BLaER1 treated with 17β-estradiol and CSF1 and Interleukin-3, amounts not matched to agents 10 nM and 100 nM (cell line): Measurements from ENCODE around the gene PLIN4.

Source experiments
- H3K27ac ChIP-seq, 11 experiments: shearing (Covaris generic); formaldehyde crosslinking; 2 replicates each; pipeline ENCODE4 v1.8.1; 2022
- H3K27me3 ChIP-seq, 11 experiments: shearing (Covaris generic); formaldehyde crosslinking; 2 replicates each; pipeline ENCODE4 v1.8.1; 2022
- H3K36me3 ChIP-seq, 11 experiments: shearing (Covaris generic); formaldehyde crosslinking; 2 replicates each; pipeline ENCODE4 v1.8.1; 2022
- H3K4me1 ChIP-seq, 10 experiments: shearing (Covaris generic); formaldehyde crosslinking; 2 replicates each; pipeline ENCODE4 v1.8.1; 2022
- H3K4me2 ChIP-seq, 11 experiments: shearing (Covaris generic); formaldehyde crosslinking; 2 replicates each; pipeline ENCODE4 v1.8.1; 2022
- H3K4me3 ChIP-seq, 10 experiments: shearing (Covaris generic); formaldehyde crosslinking; 2 replicates each; pipeline ENCODE4 v1.8.1; 2022
- H3K9ac ChIP-seq, 11 experiments: shearing (Covaris generic); formaldehyde crosslinking; 2 replicates each; pipeline ENCODE4 v1.8.1; 2022
- H3K9me3 ChIP-seq, 11 experiments: shearing (Covaris generic); formaldehyde crosslinking; replicated peaks in 1 of 11; 2 replicates each; pipeline ENCODE4 v1.8.1; 2022
- H4K20me1 ChIP-seq, 11 experiments: shearing (Covaris generic); formaldehyde crosslinking; 2 replicates each; pipeline ENCODE4 v1.8.1; 2022
- Cebpa-rat ChIP-seq, 11 experiments: shearing (Covaris generic); IDR thresholded peaks; 2 replicates each; pipeline ENCODE4 v1.8.1; 2022

PLIN4 gene

GRCh38 chr19:4541114-4541805 is 23.0 kb upstream of the PLIN4 start:
- Histone ChIP-seq H3K4me3 (peak overlapping the region in 4 of 10 experiments; percentile 39 to 60 (median 48); a peak in 2 of 20 replicates), H3K27ac (peak overlapping the region in 10 of 11 experiments; percentile 0 to 84 (median 78); a peak in 13 of 22 replicates), H3K9ac (peak overlapping the region in 3 of 11 experiments; percentile 12 to 29 (median 28); a peak in 6 of 22 replicates), H3K36me3 (peaks cover 0 to 7% (median 0%) of the 10 kb centered on the region in 11 experiments; a peak in 2 of 22 replicates), H4K20me1 (no peaks in the 10 kb centered on the region), H3K4me1 (peaks cover 22 to 85% (median 61%) of the 10 kb centered on the region in 10 experiments), H3K27me3 (no peaks in the 10 kb centered on the region), H3K4me2 (peak overlapping the region in 9 of 11 experiments; percentile 3 to 95 (median 76); a peak in 14 of 22 replicates), H3K9me3 (peaks cover 9 to 15% (median 11%) of the 10 kb centered on the region in 11 experiments; a peak in 21 of 22 replicates)
- TF ChIP-seq Cebpa-rat (IDR thresholded peaks at IDR 0.05) = no peak

GRCh38 chr19:4539693-4540581 is 21.7 kb upstream of the PLIN4 start, which contains the start of gene LRG1:
TSS of gene LRG1 (minus strand) at chr19:4540036. CDS start at chr19:4540013, 23 bp downstream.
- Histone ChIP-seq H3K4me1 (peaks cover 22 to 94% (median 66%) of the 10 kb centered on the region in 10 experiments), H3K9ac (peak within 1 kb of the TSS in 8 of 11 experiments; percentile 9 to 68 (median 55); a peak in 13 of 22 replicates), H3K36me3 (peaks cover 0 to 7% (median 0%) of the 10 kb centered on the region in 11 experiments; a peak in 2 of 22 replicates), H3K9me3 (peaks cover 9 to 15% (median 11%) of the 10 kb centered on the region in 11 experiments; a peak in 21 of 22 replicates), H4K20me1 (no peaks in the 10 kb centered on the region), H3K4me3 (peak within 1 kb of the TSS in 6 of 10 experiments; percentile 27 to 60 (median 46); a peak in 11 of 20 replicates), H3K27ac (peak within 1 kb of the TSS; percentile 29 to 84 (median 77); a peak in 20 of 22 replicates), H3K4me2 (peak within 1 kb of the TSS; percentile 60 to 95 (median 78)), H3K27me3 (peaks cover 0 to 9% (median 0%) of the 10 kb centered on the region in 11 experiments; a peak in 6 of 22 replicates)
- TF ChIP-seq Cebpa-rat (IDR thresholded peaks at IDR 0.05) = no peak

GRCh38 chr19:4539169-4539692 is 20.9 kb upstream of the PLIN4 start:
- Histone ChIP-seq H3K4me1 (peaks cover 22 to 91% (median 68%) of the 10 kb centered on the region in 10 experiments), H3K9ac (peak overlapping the region in 8 of 11 experiments; percentile 9 to 68 (median 55); a peak in 11 of 22 replicates), H3K36me3 (peaks cover 0 to 7% (median 0%) of the 10 kb centered on the region in 11 experiments; a peak in 2 of 22 replicates), H3K9me3 (peaks cover 9 to 15% (median 11%) of the 10 kb centered on the region in 11 experiments; a peak in 21 of 22 replicates), H4K20me1 (no peaks in the 10 kb centered on the region), H3K4me3 (peak overlapping the region in 5 of 10 experiments; percentile 39 to 60 (median 46); a peak in 9 of 20 replicates), H3K27ac (peak overlapping the region; percentile 29 to 84 (median 77); a peak in 20 of 22 replicates), H3K4me2 (peak overlapping the region; percentile 60 to 95 (median 78); a peak in 21 of 22 replicates), H3K27me3 (peaks cover 0 to 14% (median 0%) of the 10 kb centered on the region in 11 experiments; a peak in 6 of 22 replicates)
- no peak for TF ChIP-seq Cebpa-rat (IDR thresholded peaks at IDR 0.05)

GRCh38 chr19:4538601-4538954 is 20.3 kb upstream of the PLIN4 start:
- TF ChIP-seq Cebpa-rat (IDR thresholded peaks at IDR 0.05) = no peak; a peak in 1 of 22 replicates
- H3K9ac ChIP-seq = peak overlapping the region in 2 of 11 experiments; percentile 20 to 67; a peak in 3 of 22 replicates
- peak overlapping the region in 2 of 10 experiments; percentile 45 to 60; a peak in 3 of 20 replicates for H3K4me3 ChIP-seq
- peak overlapping the region in 8 of 11 experiments; percentile 32 to 95 (median 80); a peak in 12 of 22 replicates for H3K4me2 ChIP-seq
- H3K9me3 ChIP-seq = peaks cover 9 to 15% (median 11%) of the 10 kb centered on the region in 11 experiments; a peak in 21 of 22 replicates
- H3K4me1 ChIP-seq = peaks cover 22 to 84% (median 66%) of the 10 kb centered on the region in 10 experiments
- peak overlapping the region in 6 of 11 experiments; percentile 77 to 84 (median 80); a peak in 9 of 22 replicates for H3K27ac ChIP-seq
- H3K36me3 ChIP-seq = peaks cover 0 to 7% (median 0%) of the 10 kb centered on the region in 11 experiments; a peak in 2 of 22 replicates
- H3K27me3 ChIP-seq = peaks cover 0 to 14% (median 0%) of the 10 kb centered on the region in 11 experiments; a peak in 6 of 22 replicates
- H4K20me1 ChIP-seq = no peaks in the 10 kb centered on the region

DNA sequence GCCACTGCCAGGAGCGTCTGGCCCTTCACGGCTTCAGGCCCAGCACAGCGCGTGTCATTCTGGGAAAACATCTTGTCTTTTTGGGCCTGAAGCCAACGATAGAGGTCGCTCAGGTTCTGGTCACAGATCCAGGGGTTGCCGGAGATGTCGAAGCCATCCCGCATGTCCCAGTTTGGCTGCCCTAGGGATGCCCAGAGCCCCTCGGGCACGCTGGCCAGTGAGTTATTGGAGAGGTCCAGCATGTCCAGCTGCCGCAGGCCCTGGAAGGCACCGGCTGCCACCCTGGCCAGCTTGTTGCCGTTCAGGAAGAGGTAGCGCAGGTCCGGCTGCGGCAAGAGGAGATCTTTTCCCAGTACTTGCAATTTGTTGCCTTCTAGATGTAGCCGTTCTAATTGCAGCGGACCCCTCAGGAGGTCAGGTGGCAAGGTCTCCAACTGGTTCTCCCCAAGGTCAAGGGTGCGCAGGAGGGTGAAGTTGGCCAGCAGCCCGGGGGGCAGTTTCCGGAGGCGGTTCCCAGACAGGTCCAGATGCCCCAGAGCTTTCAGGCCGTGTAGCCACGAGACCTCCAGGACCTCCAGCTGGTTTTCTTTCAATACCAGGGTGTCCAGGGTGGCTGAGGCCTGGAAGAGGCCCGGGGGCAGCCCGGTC is 19.8 kb upstream of the PLIN4 start:
- TF ChIP-seq Cebpa-rat (IDR thresholded peaks at IDR 0.05) = no peak
- Histone ChIP-seq H3K27ac (peak overlapping the region in 4 of 11 experiments; percentile 80 to 84 (median 80); a peak in 6 of 22 replicates), H4K20me1 (no peaks in the 10 kb centered on the region), H3K36me3 (peaks cover 0 to 7% (median 0%) of the 10 kb centered on the region in 11 experiments; a peak in 2 of 22 replicates), H3K4me1 (peaks cover 22 to 81% (median 65%) of the 10 kb centered on the region in 10 experiments), H3K9ac (peak overlapping the region in 4 of 11 experiments; percentile 4 to 67 (median 8); a peak in 3 of 22 replicates), H3K27me3 (peaks cover 0 to 14% (median 0%) of the 10 kb centered on the region in 11 experiments; a peak in 6 of 22 replicates), H3K9me3 (peaks cover 9 to 15% (median 11%) of the 10 kb centered on the region in 11 experiments; a peak in 21 of 22 replicates), H3K4me2 (peak overlapping the region in 8 of 11 experiments; percentile 18 to 95 (median 77); a peak in 12 of 22 replicates), H3K4me3 (peak overlapping the region in 2 of 10 experiments; percentile 45 to 60; a peak in 4 of 20 replicates)

DNA sequence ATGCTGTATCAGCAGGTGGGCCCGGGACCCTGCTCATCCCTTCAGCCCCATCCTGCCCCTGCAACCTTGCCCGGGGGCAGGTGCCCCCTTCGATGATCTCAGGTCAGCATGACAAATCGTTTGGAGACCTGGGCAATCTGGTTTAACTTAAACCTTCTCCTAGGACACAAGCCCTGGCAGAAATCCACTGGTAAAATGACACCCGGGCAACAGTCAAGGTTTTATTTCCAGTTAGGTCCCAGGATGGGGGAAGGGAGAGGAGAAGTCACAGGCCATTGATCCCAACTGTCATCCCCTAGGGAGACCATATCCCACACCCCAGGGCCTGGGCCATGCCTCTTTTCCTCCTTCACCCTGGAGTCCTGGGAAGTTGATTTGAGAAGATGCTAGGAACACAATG is 18.5 kb upstream of the PLIN4 start:
- Histone ChIP-seq H3K4me1 (peaks cover 22 to 71% (median 55%) of the 10 kb centered on the region in 10 experiments), H3K27ac (peak overlapping the region in 4 of 11 experiments; percentile 9 to 84 (median 30); a peak in 5 of 22 replicates), H3K9me3 (peaks cover 9 to 15% (median 11%) of the 10 kb centered on the region in 11 experiments; a peak in 21 of 22 replicates), H3K27me3 (peaks cover 0 to 14% (median 0%) of the 10 kb centered on the region in 11 experiments; a peak in 6 of 22 replicates), H4K20me1 (no peaks in the 10 kb centered on the region), H3K36me3 (peaks cover 0 to 7% (median 0%) of the 10 kb centered on the region in 11 experiments; a peak in 2 of 22 replicates), H3K9ac (peak overlapping the region in 6 of 11 experiments; percentile 18 to 32 (median 28); a peak in 4 of 22 replicates), H3K4me3 (no peak overlapping the region; a peak in 1 of 20 replicates), H3K4me2 (peak overlapping the region in 9 of 11 experiments; percentile 32 to 95 (median 52); a peak in 18 of 22 replicates)
- TF ChIP-seq Cebpa-rat (IDR thresholded peaks at IDR 0.05) = no peak
